GM18951 (cell line): ENCODE results near the gene ADAMTSL4.
A peak's percentile ranks its signal among the peaks of the same experiment; 100 is the strongest.
"Not testable (repeated sequence)": the region's sequence is repeated elsewhere in the genome, so short reads cannot be mapped to it uniquely, and the experiment has no call there.

Source experiments
- POLR2A ChIP-seq: IDR thresholded peaks from 4 replicates; pipeline ENCODE4 v1.6.1; 2011; ENCODE audit warnings: mild to moderate bottlenecking; ENCODE audit not compliant: insufficient read length, insufficient read depth; ENCODE audit errors: extremely low read depth
- in situ Hi-C: fragments of 300-500 bp; cut with MboI; formaldehyde crosslinking; loops from one replicate; pipeline ENCODE4 v1.12.0; 2022; ENCODE audit warnings: low sequenced_read_pairs, mixed read lengths, inconsistent platforms; ENCODE audit not compliant: unreplicated experiment

The ADAMTSL4 gene

DNA sequence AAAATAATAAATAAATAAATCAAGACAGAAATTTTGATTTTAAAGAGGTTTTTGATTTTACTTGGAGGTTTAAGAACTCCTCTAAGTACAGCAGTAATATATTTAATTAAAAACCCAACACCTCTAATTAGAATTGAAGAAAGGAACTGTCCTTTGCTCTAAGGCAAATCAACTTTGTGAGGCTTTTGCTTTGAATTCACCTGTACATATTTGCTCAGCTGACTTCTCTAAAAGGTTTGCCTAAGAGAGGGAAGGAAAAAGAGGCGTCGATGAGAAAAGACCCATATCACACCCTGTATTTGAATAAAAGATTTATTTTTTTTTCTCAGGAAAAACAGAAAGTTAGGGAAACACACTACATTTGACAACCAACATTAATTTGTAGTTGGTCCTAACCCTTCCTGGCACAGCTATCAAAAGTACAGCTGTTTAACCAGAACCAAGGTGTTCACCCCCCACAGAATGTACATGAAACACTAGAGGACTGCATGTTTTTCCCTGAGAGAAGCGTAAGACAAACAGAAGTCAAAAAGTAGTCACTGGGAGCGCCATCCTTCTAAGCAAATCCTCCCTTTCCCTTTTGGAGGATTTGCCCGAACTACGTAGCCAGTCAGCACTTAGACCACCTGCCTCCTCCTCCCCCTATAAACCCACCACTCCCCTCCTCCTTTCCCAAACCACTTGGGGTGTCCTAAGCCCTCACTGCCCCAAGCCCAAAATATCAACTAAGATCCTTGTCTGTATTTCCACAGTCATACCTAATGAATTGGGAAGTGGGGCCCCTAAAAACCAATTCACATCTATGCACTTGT lies 25.3 kb downstream of the ADAMTSL4 start:
- TF ChIP-seq POLR2A: no peak
- in situ Hi-C loops: no loop called here

DNA sequence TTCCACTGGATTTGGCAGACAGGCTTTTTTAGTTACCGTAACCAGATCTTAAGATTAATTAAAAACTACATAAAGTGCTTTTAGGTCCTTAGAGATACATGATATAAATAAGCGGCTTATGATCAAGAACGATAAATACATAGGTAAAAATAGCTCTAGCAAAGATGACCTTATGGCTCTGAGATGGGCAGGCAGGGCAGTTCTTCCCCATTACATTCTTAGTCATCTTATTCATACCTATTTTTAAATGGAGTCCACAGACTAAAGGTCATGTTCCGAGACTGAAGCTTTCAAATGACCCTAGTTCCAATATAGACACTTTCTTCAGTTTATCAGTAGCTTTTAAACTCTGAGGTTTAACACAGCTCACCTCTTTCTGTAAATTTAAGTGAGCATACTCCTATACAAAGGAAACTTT lies 25.9 kb downstream of the ADAMTSL4 start:
- no peak for TF ChIP-seq POLR2A
- in situ Hi-C loops: no loop called here

DNA sequence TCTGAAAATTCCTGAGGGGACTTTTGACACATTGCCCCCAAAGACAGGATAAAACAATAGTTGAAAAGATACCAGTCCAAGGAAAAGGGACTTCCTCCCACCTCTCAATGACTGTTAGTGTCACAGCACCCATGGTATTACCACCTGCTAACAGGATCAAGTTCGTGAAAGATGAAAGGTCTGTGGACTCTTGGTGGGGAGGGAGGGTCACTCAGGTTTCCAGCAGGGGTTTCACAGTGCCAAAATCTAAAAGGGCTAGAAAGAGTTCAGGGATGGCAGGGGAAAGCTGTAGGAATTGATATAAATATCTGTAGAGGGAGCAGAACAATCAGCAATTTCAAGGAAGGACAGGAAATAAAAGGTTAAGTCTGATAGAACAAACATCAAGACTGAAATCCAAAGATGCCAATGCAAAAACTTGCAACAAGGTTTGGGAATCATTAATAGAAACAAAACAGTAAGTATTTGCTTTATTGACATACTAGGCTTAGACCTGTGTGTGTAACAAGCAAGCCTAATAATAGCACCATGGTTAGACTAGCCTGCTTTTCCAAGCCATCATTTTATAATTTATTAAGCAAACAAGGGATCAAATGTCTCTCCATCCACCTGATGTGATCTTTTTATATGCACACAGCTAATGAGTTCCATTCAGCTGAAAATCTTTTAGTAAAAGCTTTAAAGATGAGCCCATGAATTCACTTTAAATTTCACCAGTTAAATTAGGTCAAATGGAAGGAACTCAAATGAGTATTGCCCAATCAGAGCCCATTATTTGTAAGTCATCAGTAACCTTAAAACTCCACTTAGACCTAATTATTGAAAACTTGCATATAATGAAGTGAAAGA lies 26.5 kb downstream of the ADAMTSL4 start:
- TF ChIP-seq POLR2A: no peak
- in situ Hi-C loops: no loop called here

DNA sequence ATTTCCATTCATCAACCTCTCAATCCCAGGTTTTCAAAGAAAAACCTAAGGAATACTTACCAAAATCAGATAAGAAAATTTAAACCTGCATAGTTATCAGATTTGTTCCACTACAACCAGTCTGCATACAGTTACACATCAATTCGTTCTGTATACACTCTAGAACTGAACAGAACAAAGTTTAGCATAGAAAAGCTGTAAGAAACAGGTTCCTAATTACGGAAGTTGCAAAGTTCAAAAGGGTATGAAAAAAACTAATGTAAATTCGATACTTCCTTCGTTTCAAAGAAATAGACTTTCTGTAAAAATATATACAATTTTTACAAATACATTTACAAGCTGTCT lies 27.1 kb downstream of the ADAMTSL4 start:
- no peak for TF ChIP-seq POLR2A
- in situ Hi-C loops: no loop called here

DNA sequence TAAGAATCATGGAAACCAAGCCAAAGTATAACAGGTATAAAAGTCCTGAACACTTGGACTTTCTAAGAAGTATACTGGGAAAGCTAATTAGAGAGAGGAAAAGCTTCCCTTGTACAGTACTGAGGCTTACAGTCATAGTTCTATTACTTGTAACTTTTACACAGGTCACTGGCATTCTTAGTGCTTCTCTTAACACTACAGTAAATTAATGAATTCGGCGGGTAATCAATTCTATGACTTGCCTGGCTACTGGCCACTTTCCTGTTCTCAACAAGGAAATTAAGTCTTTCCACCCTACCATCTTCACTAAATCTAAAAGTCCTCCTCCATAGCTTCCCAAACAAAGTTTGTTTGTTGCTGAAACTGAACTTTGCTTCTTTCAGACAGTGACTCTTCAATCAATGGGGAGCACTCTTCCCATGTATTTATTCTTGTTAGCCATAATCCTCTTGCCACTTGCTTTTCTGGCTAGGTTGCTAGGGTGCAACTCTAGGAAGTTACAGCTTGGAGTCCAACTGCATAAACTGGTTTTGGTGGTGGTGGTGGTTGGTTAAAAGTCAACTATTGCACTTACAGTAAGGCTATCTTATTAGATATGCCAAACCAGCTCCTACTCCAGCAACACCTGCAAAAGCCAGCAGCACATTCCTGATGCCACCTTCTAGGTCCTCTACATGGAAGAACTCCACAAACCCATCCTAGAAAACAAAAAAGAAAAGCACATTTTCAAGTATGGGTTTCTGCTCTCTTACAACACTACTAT lies 27.8 kb downstream of the ADAMTSL4 start:
- TF ChIP-seq POLR2A: no peak
- in situ Hi-C loops: no loop called here

DNA sequence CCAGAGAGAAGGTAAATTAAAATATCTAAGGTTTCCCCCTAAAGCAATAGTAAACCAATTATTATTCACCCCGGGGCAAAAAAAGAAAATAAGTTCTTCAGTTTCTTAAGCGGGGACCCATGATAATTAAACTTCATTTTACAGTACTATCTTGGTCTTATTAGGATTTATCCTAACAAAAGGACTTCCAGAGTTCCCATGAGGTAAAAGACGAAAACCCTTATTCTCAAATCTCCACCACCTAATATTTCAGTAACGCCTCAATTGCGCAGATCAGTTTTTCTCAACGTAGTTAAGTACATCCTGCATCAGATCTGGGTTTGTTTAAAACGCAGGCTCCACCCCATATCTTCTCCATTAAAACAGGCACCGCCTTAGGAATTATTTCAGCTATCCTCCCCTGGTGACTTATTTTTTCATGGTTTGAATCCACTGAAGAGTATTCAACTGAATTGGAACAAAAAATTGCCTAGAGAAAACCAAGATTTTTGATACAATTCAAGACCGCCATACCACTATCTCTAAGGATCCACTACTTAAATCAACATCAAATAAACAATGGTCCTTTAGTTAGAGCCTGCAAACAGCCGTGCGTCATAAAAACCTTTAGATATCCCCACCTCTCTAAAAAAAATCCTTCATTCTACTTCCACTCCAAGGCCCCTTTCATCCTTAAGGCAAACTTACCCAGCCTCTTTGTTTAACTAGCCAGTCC lies 28.5 kb downstream of the ADAMTSL4 start:
- in situ Hi-C loops: no loop called here

DNA sequence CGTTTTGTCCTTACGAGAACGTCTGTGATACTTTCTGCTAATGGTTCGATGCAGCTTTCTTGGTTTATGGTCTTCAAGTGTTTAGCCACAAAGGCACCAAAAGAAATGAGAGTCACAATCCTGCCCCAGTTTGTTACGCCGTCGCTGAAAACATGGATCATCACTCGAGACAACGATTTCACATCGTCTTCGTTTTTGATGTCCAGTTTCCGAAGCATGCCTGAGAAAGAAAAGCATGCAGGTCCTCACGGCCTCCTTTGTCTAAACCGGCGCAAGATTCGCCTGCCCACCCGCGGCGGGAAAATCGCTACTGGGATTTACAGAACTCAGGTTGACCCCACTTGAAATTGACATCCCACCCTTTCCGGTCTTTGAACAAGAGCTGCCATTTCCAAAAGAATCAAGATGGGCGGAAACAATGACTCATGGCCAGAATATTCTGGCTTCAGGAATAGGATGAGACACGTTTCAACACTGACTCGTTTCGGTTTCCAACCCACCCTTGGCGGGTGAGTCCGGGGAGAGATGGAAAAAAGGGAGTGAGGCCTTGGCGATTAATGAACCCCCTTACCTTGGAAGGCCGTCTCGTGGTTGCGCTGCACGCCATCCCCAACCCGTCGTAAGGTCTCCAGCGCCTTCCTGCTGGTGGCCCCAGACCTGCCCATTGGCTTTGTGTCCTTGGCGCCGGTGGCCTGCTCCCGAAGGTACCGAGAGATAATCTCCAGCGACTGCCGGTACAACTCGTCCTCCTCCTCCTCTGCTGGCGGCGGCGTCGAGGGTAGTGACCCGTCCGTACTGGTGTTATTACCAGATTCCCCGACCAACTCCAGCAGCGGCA lies 29.3 kb downstream of the ADAMTSL4 start:
- in situ Hi-C loops: no loop called here
- TF ChIP-seq POLR2A: no peak

More for the DNA sequence above, 28.5 kb downstream of the ADAMTSL4 start:
- TF ChIP-seq POLR2A: no peak

DNA sequence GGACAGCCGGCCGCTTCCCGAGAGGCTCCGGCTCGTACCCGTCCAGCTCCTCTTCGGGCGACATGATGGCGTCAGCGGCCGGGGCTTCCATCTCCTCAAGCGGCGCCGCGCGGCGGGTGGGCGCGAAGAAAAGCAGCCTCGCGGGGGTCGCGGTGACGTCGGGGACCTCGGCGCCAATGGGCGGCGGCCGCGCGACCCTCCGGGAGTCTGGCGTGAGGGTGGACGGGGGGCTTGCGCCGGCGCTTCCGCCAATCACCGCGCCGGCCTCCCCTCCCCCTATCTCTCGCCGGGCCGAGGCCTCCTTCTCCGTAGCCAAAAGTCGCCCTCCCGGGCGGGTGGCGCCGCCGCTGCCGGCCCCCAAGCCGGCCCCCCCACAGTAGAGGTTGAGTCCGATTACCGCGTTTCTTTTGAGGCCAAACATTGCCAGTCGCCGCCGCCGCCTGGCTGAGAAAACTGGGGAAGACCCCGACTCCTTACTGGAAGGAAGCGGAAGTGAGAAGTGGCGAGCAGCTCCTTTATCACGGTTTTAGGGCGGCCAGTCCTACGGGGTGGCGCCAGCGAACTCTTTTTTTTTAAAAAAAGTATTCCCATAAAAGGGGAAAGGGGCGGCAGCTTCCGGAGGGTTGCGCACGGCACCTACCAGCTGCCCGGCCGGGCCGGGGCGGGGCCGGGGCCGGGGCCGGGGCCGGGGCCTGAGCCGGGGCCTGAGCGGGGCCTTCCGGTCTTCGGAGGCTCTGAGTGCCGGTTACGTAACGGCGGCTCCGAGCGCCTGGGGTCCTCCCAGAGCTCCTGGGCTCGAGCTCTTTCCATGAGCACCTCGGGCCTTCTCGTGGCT lies 30.1 kb downstream of the ADAMTSL4 start, which contains the start of gene MCL1:
Gene MCL1 (minus strand): TSS at position 501 of the 835 bp plus-strand sequence. CDS start 80 bp downstream, at position 421.
- peak; percentile 99 for TF ChIP-seq POLR2A
- in situ Hi-C loops: no loop called here

DNA sequence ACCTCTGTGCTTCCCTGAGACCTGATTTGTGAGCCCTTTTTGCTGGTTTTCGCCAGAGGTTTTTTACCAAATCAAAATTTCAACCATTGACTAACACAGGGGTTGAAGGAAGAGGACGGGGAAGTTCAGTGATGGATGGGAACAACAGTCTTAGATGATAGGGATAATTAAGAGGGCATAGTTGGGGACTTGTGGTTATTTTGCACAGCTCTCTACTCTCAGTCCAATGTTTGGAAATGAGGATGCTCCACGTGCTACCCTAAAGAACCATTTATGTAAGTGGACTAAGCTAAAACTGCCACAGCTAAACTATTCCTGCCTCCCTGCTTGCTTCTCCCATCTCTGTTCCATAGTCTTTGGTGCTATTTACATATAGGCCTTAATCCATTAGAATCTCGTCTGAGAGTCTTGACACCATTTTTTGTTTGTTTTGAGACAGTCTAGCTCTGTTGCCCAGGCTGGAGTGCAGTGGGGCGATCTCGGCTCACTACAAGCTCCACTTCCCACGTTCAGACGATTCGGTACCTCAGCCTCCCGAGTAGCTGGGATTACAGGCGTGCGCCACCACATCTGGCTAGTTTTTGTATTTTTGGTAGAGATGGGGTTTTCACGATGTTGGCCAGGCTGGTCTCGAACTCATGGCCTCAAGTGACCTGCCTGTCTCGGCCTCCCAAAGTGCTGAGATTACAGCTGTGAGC lies 30.9 kb downstream of the ADAMTSL4 start:
- no peak for TF ChIP-seq POLR2A
- in situ Hi-C loops: no loop called here

DNA sequence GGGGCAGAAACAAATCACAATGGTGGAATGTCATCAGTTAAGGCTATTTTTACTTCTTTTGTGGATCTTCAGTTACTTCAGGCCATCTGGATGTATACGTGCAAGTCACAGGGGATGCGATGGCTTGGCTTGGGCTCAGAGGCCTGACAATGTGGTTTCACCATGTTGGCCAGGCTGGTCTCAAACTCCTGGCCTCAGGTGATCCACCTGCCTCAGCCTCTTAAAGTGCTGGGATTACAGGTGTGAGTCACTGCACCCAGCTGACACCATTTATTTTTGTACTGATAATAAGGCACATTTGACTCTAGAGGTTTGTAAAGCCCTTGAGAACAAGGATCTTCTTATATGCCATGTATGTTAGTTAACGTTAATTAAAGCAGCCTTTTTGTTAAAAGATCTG lies 31.8 kb downstream of the ADAMTSL4 start:
- in situ Hi-C loops: not testable (repeated sequence)

DNA sequence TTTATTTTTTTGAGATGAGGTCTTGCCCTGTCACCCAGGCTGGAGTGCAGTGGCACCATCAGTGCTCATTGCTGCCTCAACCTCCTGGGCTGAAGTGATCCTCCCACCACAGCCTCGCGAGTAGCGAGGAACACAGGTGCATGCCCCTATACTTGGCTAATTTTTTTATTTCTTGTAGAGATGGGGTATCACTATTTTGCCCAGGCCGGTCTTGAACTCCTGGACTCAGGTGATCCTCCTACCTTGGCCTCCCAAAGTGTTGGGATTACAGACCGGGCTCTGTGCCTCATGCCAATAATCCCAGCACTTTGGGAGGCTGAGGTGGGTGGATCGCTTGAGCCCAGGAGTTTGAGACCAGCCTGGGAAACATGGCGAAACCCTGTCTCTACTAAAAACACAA lies 32.2 kb downstream of the ADAMTSL4 start:
- in situ Hi-C loops: not testable (repeated sequence)

DNA sequence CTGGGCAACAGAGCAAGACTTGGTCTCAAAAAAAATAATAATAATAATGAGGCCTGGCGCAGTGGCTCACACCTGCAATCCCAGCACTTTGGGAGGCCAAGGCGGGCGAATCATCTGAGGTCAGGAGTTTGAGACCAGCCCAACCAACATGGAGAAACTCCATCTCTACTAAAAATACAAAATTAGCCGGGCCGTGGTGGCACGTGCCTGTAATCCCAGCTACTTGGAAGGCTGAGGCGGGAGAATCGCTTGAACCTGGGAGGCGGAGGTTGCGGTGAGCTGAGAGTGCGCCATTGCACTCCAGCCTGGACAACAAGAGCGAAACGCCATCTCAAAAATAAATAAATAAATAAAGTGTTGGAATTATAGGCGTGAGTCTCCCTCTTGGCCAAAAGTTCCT lies 32.8 kb downstream of the ADAMTSL4 start:
- in situ Hi-C loops: not testable (repeated sequence)
